Measurements from ENCODE around the gene PLEKHH3. TPM values are rescaled to one million over a fixed set of nuclear protein-coding genes. Genes with fewer than 3 reads are reported as not detected.
A peak's percentile ranks its signal among the peaks of the same experiment; 100 is the strongest.

PLEKHH3 gene
- total RNA-seq, 2 donors from 2014 or later: 63.0 to 105 TPM

DNA sequence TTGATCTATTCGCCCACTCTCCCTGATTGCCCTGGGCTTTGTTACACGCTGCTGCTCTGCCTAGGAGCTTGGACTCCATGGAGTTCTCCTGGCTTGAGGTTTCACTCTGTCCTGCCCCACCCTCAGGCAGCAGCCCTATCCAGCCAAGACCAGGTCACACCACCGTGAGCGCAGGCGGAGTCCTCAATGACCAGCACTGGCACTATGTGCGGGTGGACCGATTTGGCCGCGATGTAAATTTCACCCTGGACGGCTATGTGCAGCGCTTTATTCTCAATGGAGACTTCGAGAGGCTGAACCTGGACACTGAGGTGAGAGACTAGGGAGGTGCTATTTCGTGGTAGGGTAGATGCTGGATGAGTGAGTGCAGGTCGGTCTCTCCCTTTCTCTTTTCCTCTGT, 9.0 kb upstream of the PLEKHH3 start:
- 72 to 74% methylated on average over 12 to 14 of the region's 14 CpGs for WGBS, 2 donors
- no peaks in the 10 kb centered on the region for H3K27me3 ChIP-seq
- H3K27ac ChIP-seq: no peak overlapping the region
- no peak for DNase-seq
- H3K4me1 ChIP-seq: peaks cover 21% of the 10 kb centered on the region
- no peak for ATAC-seq
- H3K36me3 ChIP-seq (replicated peaks in 1 of 2; ENCODE audit: insufficient read depth in 1 of 2, low read depth in 2 of 2): no peaks in the 10 kb centered on the region
- TF ChIP-seq POLR2A (IDR thresholded peaks at IDR 0.05): no peak
- TF ChIP-seq, protein P1, sequence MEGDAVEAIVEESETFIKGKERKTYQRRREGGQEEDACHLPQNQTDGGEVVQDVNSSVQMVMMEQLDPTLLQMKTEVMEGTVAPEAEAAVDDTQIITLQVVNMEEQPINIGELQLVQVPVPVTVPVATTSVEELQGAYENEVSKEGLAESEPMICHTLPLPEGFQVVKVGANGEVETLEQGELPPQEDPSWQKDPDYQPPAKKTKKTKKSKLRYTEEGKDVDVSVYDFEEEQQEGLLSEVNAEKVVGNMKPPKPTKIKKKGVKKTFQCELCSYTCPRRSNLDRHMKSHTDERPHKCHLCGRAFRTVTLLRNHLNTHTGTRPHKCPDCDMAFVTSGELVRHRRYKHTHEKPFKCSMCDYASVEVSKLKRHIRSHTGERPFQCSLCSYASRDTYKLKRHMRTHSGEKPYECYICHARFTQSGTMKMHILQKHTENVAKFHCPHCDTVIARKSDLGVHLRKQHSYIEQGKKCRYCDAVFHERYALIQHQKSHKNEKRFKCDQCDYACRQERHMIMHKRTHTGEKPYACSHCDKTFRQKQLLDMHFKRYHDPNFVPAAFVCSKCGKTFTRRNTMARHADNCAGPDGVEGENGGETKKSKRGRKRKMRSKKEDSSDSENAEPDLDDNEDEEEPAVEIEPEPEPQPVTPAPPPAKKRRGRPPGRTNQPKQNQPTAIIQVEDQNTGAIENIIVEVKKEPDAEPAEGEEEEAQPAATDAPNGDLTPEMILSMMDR (IDR thresholded peaks at IDR 0.05): no peak
- intact Hi-C loops (cut with DNase I): no loop called here
- no peaks in the 10 kb centered on the region for H3K9me3 ChIP-seq
- no peak overlapping the region for H3K4me3 ChIP-seq

DNA sequence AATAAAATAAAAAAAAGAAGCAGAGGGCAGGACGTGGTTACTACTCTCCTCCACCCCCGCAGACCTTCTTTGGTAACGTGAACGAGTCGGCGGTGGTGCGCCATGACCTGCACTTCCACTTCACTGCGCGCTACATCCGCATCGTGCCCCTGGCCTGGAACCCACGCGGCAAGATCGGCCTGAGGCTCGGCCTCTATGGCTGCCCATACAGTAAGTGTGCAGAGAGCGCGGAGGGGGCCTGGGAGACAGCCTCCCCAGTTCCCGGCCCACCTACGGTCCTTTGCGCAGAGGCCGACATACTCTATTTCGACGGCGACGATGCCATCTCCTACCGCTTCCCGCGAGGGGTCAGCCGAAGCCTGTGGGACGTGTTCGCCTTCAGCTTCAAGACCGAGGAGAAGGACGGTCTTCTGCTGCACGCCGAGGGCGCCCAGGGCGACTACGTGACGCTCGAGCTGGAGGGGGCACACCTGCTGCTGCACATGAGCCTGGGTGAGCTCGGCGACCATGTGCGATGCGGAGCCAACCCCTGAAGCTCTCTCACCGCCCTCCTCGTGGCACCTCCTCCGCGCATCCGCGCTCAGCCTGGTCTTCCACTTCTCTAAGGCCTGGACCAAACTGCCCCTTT, 8.2 kb upstream of the PLEKHH3 start:
- Histone ChIP-seq H3K9me3 (no peaks in the 10 kb centered on the region), H3K27me3 (no peaks in the 10 kb centered on the region), H3K4me3 (no peak overlapping the region), H3K27ac (no peak overlapping the region), H3K36me3 (replicated peaks in 1 of 2; ENCODE audit: insufficient read depth in 1 of 2, low read depth in 2 of 2) (no peaks in the 10 kb centered on the region), H3K4me1 (peaks cover 28% of the 10 kb centered on the region)
- no peak for ATAC-seq
- intact Hi-C loops (cut with DNase I): loop anchor here (5.0 kb wide), 2 partner anchors 68 to 108 kb away; partner anchors contain the start of gene PSMC3IP
- DNase-seq: no peak
- 59 to 85% methylated on average over 36 to 47 of the region's 50 CpGs for WGBS, 2 donors
- no peak for TF ChIP-seq POLR2A (IDR thresholded peaks at IDR 0.05)
- TF ChIP-seq, protein P1 (IDR thresholded peaks at IDR 0.05): no peak

DNA sequence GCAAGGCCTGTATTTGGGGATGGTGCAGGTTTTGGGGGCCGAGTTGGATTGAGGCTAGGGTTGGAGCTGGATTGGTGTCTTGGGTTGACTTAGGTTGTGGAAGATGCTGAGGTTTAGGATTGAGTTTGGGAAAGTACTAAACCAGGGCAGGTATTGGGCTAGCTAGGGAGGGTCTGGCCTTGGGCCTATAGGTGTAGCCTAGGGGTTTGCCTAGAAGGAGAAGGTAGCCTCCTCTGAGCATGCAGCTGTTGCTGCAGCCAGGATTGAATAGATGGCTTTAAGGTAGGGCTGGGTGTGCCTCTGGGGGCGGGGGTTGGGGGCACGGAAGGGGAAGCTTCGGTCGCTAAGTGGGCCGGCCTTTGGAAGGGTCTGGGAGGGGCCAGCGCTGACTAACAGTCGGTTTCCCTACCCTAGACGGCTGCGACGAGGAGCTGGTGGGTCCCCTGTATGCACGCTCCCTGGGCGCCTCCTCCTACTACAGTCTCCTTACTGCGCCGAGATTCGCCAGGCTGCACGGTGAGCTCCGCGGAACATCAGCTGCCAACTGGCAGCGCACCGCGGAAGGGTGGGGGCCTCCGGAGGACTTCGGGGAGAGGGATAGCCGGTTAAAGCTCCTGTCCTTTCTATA, 6.7 kb upstream of the PLEKHH3 start:
- Histone ChIP-seq H3K4me1 (peaks cover 42% of the 10 kb centered on the region), H3K36me3 (replicated peaks in 1 of 2; ENCODE audit: insufficient read depth in 1 of 2, low read depth in 2 of 2) (no peaks in the 10 kb centered on the region), H3K27me3 (no peaks in the 10 kb centered on the region), H3K27ac (peak overlapping the region in 3 of 4 donors; percentile 25 to 48 (median 38)), H3K9me3 (no peaks in the 10 kb centered on the region), H3K4me3 (no peak overlapping the region)
- ATAC-seq (no peak), DNase-seq (peak in 3 of 4 donors; percentile 25 to 61 (median 57))
- intact Hi-C loops (cut with DNase I): loop anchor here (5.0 kb wide), 2 partner anchors 66 to 106 kb away; partner anchors contain the start of gene PSMC3IP
- no peak for TF ChIP-seq POLR2A (IDR thresholded peaks at IDR 0.05)
- TF ChIP-seq, protein P1 (IDR thresholded peaks at IDR 0.05): no peak
- WGBS, 2 donors: 24 to 44% methylated on average over 10 to 25 of the region's 25 CpGs

DNA sequence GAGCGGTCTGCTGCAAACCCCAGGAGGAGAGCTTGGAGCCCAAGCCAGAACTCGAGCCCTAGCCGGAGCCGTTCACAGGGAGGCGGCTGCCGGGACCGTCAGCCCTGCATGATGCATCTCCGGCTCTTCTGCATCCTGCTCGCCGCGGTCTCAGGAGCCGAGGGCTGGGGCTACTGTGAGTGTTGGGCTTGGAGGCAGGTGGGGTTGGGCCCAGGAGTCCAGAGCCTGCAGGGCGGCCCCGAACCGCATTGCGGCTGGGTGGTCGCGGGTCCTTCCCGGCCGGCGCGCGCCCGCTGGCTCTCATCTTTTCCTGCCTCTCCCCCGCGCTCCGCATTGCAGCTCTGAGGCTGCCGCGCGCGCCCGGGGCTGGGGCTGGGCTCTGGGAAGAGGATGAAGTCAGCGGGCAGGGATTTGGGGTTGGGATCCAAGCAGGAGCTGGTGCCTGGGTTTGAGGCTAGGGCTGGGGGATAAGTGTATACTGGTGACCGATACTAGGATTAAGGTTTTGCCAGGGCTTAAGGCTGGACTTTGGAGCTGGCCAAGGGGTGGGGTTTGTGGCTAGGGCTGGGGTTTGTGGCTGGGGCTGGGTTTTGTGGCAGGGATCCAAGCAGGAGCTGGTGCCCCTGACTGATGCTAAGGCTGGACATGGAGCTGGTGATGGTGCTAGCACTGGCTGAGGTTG, 6.1 kb upstream of the PLEKHH3 start:
- TF ChIP-seq POLR2A (IDR thresholded peaks at IDR 0.05): no peak
- TF ChIP-seq, protein P1 (IDR thresholded peaks at IDR 0.05): no peak
- H3K4me3 ChIP-seq: no peak overlapping the region
- DNase-seq: peak in 2 of 4 donors; percentile 31 to 33
- H3K27me3 ChIP-seq: no peaks in the 10 kb centered on the region
- 7 to 8% methylated on average over 31 to 34 of the region's 34 CpGs for WGBS, 2 donors
- H3K9me3 ChIP-seq: no peaks in the 10 kb centered on the region
- H3K4me1 ChIP-seq: peaks cover 44% of the 10 kb centered on the region
- no peaks in the 10 kb centered on the region for H3K36me3 ChIP-seq (replicated peaks in 1 of 2; ENCODE audit: insufficient read depth in 1 of 2, low read depth in 2 of 2)
- intact Hi-C loops (cut with DNase I): loop anchor here (5.0 kb wide), 2 partner anchors 66 to 106 kb away; partner anchors contain the start of gene PSMC3IP
- no peak overlapping the region for H3K27ac ChIP-seq
- no peak for ATAC-seq

Data from body of pancreas (tissue), 4 donors.